Measurements from ENCODE around the gene TMEM119. TPM values are rescaled to one million over a fixed set of nuclear protein-coding genes. Genes with fewer than 3 reads are reported as not detected.
"Not testable (repeated sequence)": the region's sequence is repeated elsewhere in the genome, so short reads cannot be mapped to it uniquely, and the experiment has no call there.

Gene TMEM119
- total RNA-seq, 1 donor from 2014 or later: 251 TPM

GRCh38 chr12:108635997-108636808 is 38.3 kb upstream of the TMEM119 start:
- no peak overlapping the region for H3K27ac ChIP-seq
- no peaks in the 10 kb centered on the region for H3K9me3 ChIP-seq
- DNase-seq (ENCODE audit: low spot score in 2 of 2): no peak
- intact Hi-C loops (cut with DNase I): no loop called here
- TF ChIP-seq CTCF (IDR thresholded peaks at IDR 0.05): no peak
- no peak overlapping the region for H3K4me3 ChIP-seq
- no peaks in the 10 kb centered on the region for H3K27me3 ChIP-seq
- H3K36me3 ChIP-seq: no peaks in the 10 kb centered on the region
- peaks cover 7 to 15% of the 10 kb centered on the region in 2 donors for H3K4me1 ChIP-seq

- DNase-seq (ENCODE audit: low spot score in 2 of 2): no peak
- H3K36me3 ChIP-seq: no peaks in the 10 kb centered on the region
- peaks cover 7 to 15% of the 10 kb centered on the region in 2 donors for H3K4me1 ChIP-seq
- H3K4me3 ChIP-seq: no peak overlapping the region
- no peak for TF ChIP-seq CTCF (IDR thresholded peaks at IDR 0.05)
- H3K27me3 ChIP-seq: no peaks in the 10 kb centered on the region
- H3K9me3 ChIP-seq: no peaks in the 10 kb centered on the region
- H3K27ac ChIP-seq: no peak overlapping the region
- intact Hi-C loops (cut with DNase I): no loop called here
Measured at GRCh38 chr12:108635201-108635996, 37.5 kb upstream of the TMEM119 start.

- DNase-seq (ENCODE audit: low spot score in 2 of 2): no peak
- Histone ChIP-seq H3K4me1 (peaks cover 7 to 15% of the 10 kb centered on the region in 2 donors), H3K27me3 (no peaks in the 10 kb centered on the region), H3K27ac (peak overlapping the region in 1 of 2 donors; percentile 27), H3K9me3 (no peaks in the 10 kb centered on the region), H3K36me3 (no peaks in the 10 kb centered on the region), H3K4me3 (no peak overlapping the region)
- intact Hi-C loops (cut with DNase I): no loop called here
- no peak for TF ChIP-seq CTCF (IDR thresholded peaks at IDR 0.05)
Measured at GRCh38 chr12:108634341-108634751, 36.5 kb upstream of the TMEM119 start.

- intact Hi-C loops (cut with DNase I): no loop called here
- peak; percentile 42 to 79 for DNase-seq (ENCODE audit: low spot score in 2 of 2)
- H3K27ac ChIP-seq: peak within 1 kb of the TSS in 1 of 2 donors; percentile 27
- no peaks in the 10 kb centered on the region for H3K9me3 ChIP-seq
- H3K36me3 ChIP-seq: no peaks in the 10 kb centered on the region
- H3K4me1 ChIP-seq: peaks cover 7 to 13% of the 10 kb centered on the region in 2 donors
- no peak for TF ChIP-seq CTCF (IDR thresholded peaks at IDR 0.05)
- no peaks in the 10 kb centered on the region for H3K27me3 ChIP-seq
- peak within 1 kb of the TSS in 1 of 2 donors; percentile 38 for H3K4me3 ChIP-seq
Measured at GRCh38 chr12:108633534-108634248, 35.8 kb upstream of the TMEM119 start, which contains the start of gene SELPLG. SELPLG (minus strand) TSS chr12:108633894; CDS start chr12:108624307, 9,587 bp downstream.

- DNase-seq (ENCODE audit: low spot score in 2 of 2): no peak
- H3K4me3 ChIP-seq: peak overlapping the region in 1 of 2 donors; percentile 38
- no peaks in the 10 kb centered on the region for H3K36me3 ChIP-seq
- H3K27ac ChIP-seq: peak overlapping the region in 1 of 2 donors; percentile 16
- TF ChIP-seq CTCF (IDR thresholded peaks at IDR 0.05): no peak
- H3K4me1 ChIP-seq: peaks cover 2 to 10% of the 10 kb centered on the region in 2 donors
- H3K9me3 ChIP-seq: no peaks in the 10 kb centered on the region
- intact Hi-C loops (cut with DNase I): no loop called here
- H3K27me3 ChIP-seq: no peaks in the 10 kb centered on the region
Measured at GRCh38 chr12:108633081-108633533, 35.2 kb upstream of the TMEM119 start.

- H3K4me1 ChIP-seq; DNase-seq (ENCODE audit: low spot score in 2 of 2); H3K27ac ChIP-seq; H3K4me3 ChIP-seq; H3K36me3 ChIP-seq; intact Hi-C loops (cut with DNase I); H3K9me3 ChIP-seq; H3K27me3 ChIP-seq: not testable (repeated sequence)
Measured at GRCh38 chr12:108631261-108631660, 33.4 kb upstream of the TMEM119 start.

Measured in ascending aorta (tissue), 2 donors.